KBM-7 (cell line): Measurements from ENCODE around the gene ZNF135.

ENCODE experiments used
- DNase-seq: peaks from one replicate; pipeline ENCODE4 v3.0.0-alpha.2; 2015
- in situ Hi-C: fragments of 300-500 bp; cut with MboI; formaldehyde crosslinking; loops from 2 replicates; pipeline ENCODE4 v1.14.3; 2020; ENCODE audit warnings: low sequenced_read_pairs, low pct_unique_long_range_greater_than_20kb, mixed read lengths

Gene ZNF135

GRCh38 chr19:58086825-58087710, 28.0 kb downstream of the ZNF135 start:
- in situ Hi-C loops = no loop called here
- DNase-seq = no peak

GRCh38 chr19:58088521-58089052, 29.5 kb downstream of the ZNF135 start:
- in situ Hi-C loops = no loop called here
- no peak for DNase-seq

- in situ Hi-C loops = no loop called here
- DNase-seq = no peak
These were observed 30.8 kb downstream of the ZNF135 start for GRCh38 chr19:58089846-58090245.

- in situ Hi-C loops = no loop called here
- no peak for DNase-seq
These were observed 32.3 kb downstream of the ZNF135 start for GRCh38 chr19:58091251-58091995.

- in situ Hi-C loops = no loop called here
- DNase-seq = no peak
These were observed 34.0 kb downstream of the ZNF135 start for GRCh38 chr19:58093071-58093470.

GRCh38 chr19:58095328-58095727, 36.2 kb downstream of the ZNF135 start:
- in situ Hi-C loops = no loop called here
- DNase-seq = no peak

GRCh38 chr19:58096884-58097283, 37.8 kb downstream of the ZNF135 start:
- DNase-seq = no peak
- in situ Hi-C loops = no loop called here

- no peak for DNase-seq
- in situ Hi-C loops = no loop called here
These were observed 38.3 kb downstream of the ZNF135 start for GRCh38 chr19:58097349-58097748.

- DNase-seq = peak; percentile 93
- in situ Hi-C loops = no loop called here
These were observed 38.9 kb downstream of the ZNF135 start, which contains the start of gene ZSCAN18 for GRCh38 chr19:58097781-58098681. Gene ZSCAN18, minus strand, starts transcription at chr19:58098231. Its CDS starts 7,964 bp downstream, at chr19:58090267.

- in situ Hi-C loops = no loop called here
- DNase-seq = no peak
These were observed 39.6 kb downstream of the ZNF135 start for GRCh38 chr19:58098682-58098998.

- in situ Hi-C loops = no loop called here
- DNase-seq = no peak
These were observed 48.9 kb downstream of the ZNF135 start for GRCh38 chr19:58107778-58108545.

GRCh38 chr19:58108546-58108817, 49.4 kb downstream of the ZNF135 start:
- in situ Hi-C loops = no loop called here

GRCh38 chr19:58117841-58118575, 58.9 kb downstream of the ZNF135 start:
- no peak for DNase-seq
- in situ Hi-C loops = no loop called here

More at GRCh38 chr19:58108546-58108817, 49.4 kb downstream of the ZNF135 start:
- DNase-seq = no peak

- no peak for DNase-seq
- in situ Hi-C loops = no loop called here
These were observed 60.1 kb downstream of the ZNF135 start for GRCh38 chr19:58118979-58119733.
